Ascending aorta (tissue), 2 donors: ENCODE results near the gene B3GALT5. TPM values are rescaled to one million over a fixed set of nuclear protein-coding genes. Genes with fewer than 3 reads are reported as not detected.

Experiments
- DNase-seq, 2 donors: peaks; one replicate each; pipeline ENCODE4 v3.0.0-alpha.2; 2019; ENCODE audit warnings: low spot score in 2 of 2
- H3K27ac ChIP-seq, 2 donors: fragments of 200-600 bp; sonication (generic); one replicate each; pipeline ENCODE4 v1.5.1; 2016 to 2017; ENCODE audit warnings: mild to moderate bottlenecking in 1 of 2
- H3K27me3 ChIP-seq: fragments of 200-600 bp; sonication (generic); one replicate; pipeline ENCODE4 v1.5.1; 2017
- H3K36me3 ChIP-seq, 2 donors: fragments of 200-600 bp; sonication (generic); one replicate each; pipeline ENCODE4 v1.5.1; 2016
- H3K4me1 ChIP-seq, 2 donors: fragments of 200-600 bp; sonication (generic); one replicate each; pipeline ENCODE4 v1.5.1; 2016 to 2017; ENCODE audit warnings: mild to moderate bottlenecking in 1 of 2
- H3K4me3 ChIP-seq, 2 donors: fragments of 200-600 bp; sonication (generic); one replicate each; pipeline ENCODE4 v1.5.1; 2016 to 2017; ENCODE audit warnings: mild to moderate bottlenecking in 1 of 2
- H3K9me3 ChIP-seq, 2 donors: fragments of 200-600 bp; sonication (generic); one replicate each; pipeline ENCODE4 v1.5.1; 2016
- CTCF ChIP-seq, 3 experiments: fragments of 200-600 bp in 2 of 3; fragments of 450-650 bp in 1 of 3; sonication (generic) in 2 of 3; IDR thresholded peaks; one replicate each; pipeline ENCODE4 v1.5.1; 2016 to 2019; ENCODE audit warnings: antibody characterized with exemption in 3 of 3, mild to moderate bottlenecking in 1 of 3, moderate library complexity in 1 of 3
- intact Hi-C: fragments of 100-400 bp; cut with DNase I; formaldehyde crosslinking; loops from one replicate; pipeline ENCODE4 v1.15.1; 2023
- total RNA-seq: library from RNA; depleted of rRNA; stranded (reverse); fragments of >200 nt; gene quantifications from one replicate; pipeline ENCODE4 v1.1.0, GENCODE V29; 2016

The B3GALT5 gene
- total RNA-seq, 1 donor from 2014 or later, result not detected

- Histone ChIP-seq H3K4me1 (no peaks in the 10 kb centered on the region), H3K9me3 (peaks cover 0 to 10% of the 10 kb centered on the region in 2 donors), H3K4me3 (no peak overlapping the region), H3K27me3 (no peaks in the 10 kb centered on the region), H3K36me3 (no peaks in the 10 kb centered on the region), H3K27ac (no peak overlapping the region)
- intact Hi-C loops, result no loop called here
- TF ChIP-seq CTCF (IDR thresholded peaks at IDR 0.05), result no peak
- no peak for DNase-seq
Observed at GRCh38 chr21:39587376-39587775, 25.4 kb upstream of the B3GALT5 start.

- Histone ChIP-seq H3K9me3 (peaks cover 0 to 10% of the 10 kb centered on the region in 2 donors), H3K4me1 (no peaks in the 10 kb centered on the region), H3K4me3 (no peak overlapping the region), H3K36me3 (no peaks in the 10 kb centered on the region), H3K27ac (no peak overlapping the region), H3K27me3 (no peaks in the 10 kb centered on the region)
- no peak for TF ChIP-seq CTCF (IDR thresholded peaks at IDR 0.05)
- DNase-seq, result no peak
- intact Hi-C loops, result no loop called here
Observed at GRCh38 chr21:39588884-39589283, 23.9 kb upstream of the B3GALT5 start.

GRCh38 chr21:39593522-39593921, 19.2 kb upstream of the B3GALT5 start:
- no peak for TF ChIP-seq CTCF (IDR thresholded peaks at IDR 0.05)
- intact Hi-C loops, result no loop called here
- Histone ChIP-seq H3K27me3 (no peaks in the 10 kb centered on the region), H3K36me3 (no peaks in the 10 kb centered on the region), H3K4me1 (no peaks in the 10 kb centered on the region), H3K4me3 (no peak overlapping the region), H3K9me3 (peaks cover 0 to 2% of the 10 kb centered on the region in 2 donors), H3K27ac (no peak overlapping the region)
- no peak for DNase-seq

GRCh38 chr21:39595465-39595864, 17.3 kb upstream of the B3GALT5 start:
- H3K27ac ChIP-seq, result no peak overlapping the region
- H3K4me3 ChIP-seq, result no peak overlapping the region
- no peaks in the 10 kb centered on the region for H3K4me1 ChIP-seq
- no peak for DNase-seq
- intact Hi-C loops, result no loop called here
- H3K9me3 ChIP-seq, result no peaks in the 10 kb centered on the region
- H3K36me3 ChIP-seq, result no peaks in the 10 kb centered on the region
- no peaks in the 10 kb centered on the region for H3K27me3 ChIP-seq
- TF ChIP-seq CTCF (IDR thresholded peaks at IDR 0.05), result no peak

GRCh38 chr21:39597595-39597994, 15.1 kb upstream of the B3GALT5 start:
- Histone ChIP-seq H3K4me1 (no peaks in the 10 kb centered on the region), H3K4me3 (no peak overlapping the region), H3K27ac (no peak overlapping the region), H3K27me3 (no peaks in the 10 kb centered on the region), H3K9me3 (no peaks in the 10 kb centered on the region), H3K36me3 (no peaks in the 10 kb centered on the region)
- intact Hi-C loops, result no loop called here
- no peak for TF ChIP-seq CTCF (IDR thresholded peaks at IDR 0.05)
- no peak for DNase-seq
